Heart left ventricle (tissue), 16 donors: Measurements from ENCODE around the gene ELFN1. TPM values are rescaled to one million over a fixed set of nuclear protein-coding genes. Genes with fewer than 3 reads are reported as not detected.

Experiments used
- ATAC-seq, 4 donors: fragments of 200-7000 bp; cut with Tn5 transposase; one replicate each; pipeline ENCODE4 v1.9.1; 2020 to 2022; ENCODE audit warnings: moderate library complexity in 4 of 4, mild to moderate bottlenecking in 3 of 4, moderate number of reproducible peaks in 1 of 4
- DNase-seq, 5 donors: peaks; one replicate each; pipeline ENCODE4 v3.0.0-alpha.2; 2020
- H3K27ac ChIP-seq, 12 donors: fragments of 200-600 bp; sonication (generic) in 4 of 12; one replicate each; pipeline versions ENCODE4 v1.5.0 to v1.8.0; 2016 to 2022; ENCODE audit warnings: mild to moderate bottlenecking in 2 of 12
- H3K27me3 ChIP-seq, 9 donors: fragments of 200-600 bp; sonication (generic) in 2 of 9; one replicate each; pipeline versions ENCODE4 v1.5.1 to v1.8.0; 2016 to 2022; ENCODE audit warnings: mild to moderate bottlenecking in 3 of 9
- H3K36me3 ChIP-seq, 9 donors: fragments of 200-600 bp; sonication (generic) in 2 of 9; one replicate each; pipeline versions ENCODE4 v1.5.0 to v1.8.0; 2018 to 2022; ENCODE audit warnings: mild to moderate bottlenecking in 2 of 9
- H3K4me1 ChIP-seq, 12 donors: fragments of 200-600 bp; sonication (generic) in 4 of 12; one replicate each; pipeline versions ENCODE4 v1.5.0 to v1.8.0; 2016 to 2022; ENCODE audit warnings: mild to moderate bottlenecking in 3 of 12
- H3K4me3 ChIP-seq, 12 donors: fragments of 200-600 bp; sonication (generic) in 4 of 12; one replicate each; pipeline versions ENCODE4 v1.5.0 to v1.8.0; 2017 to 2022; ENCODE audit warnings: mild to moderate bottlenecking in 9 of 12, moderate library complexity in 4 of 12
- H3K9me3 ChIP-seq, 12 donors: fragments of 200-600 bp; sonication (generic) in 4 of 12; one replicate each; pipeline versions ENCODE4 v1.5.0 to v1.8.0; 2016 to 2022; ENCODE audit warnings: mild to moderate bottlenecking in 1 of 12
- POLR2A ChIP-seq, 2 donors: fragments of 450-650 bp; IDR thresholded peaks; one replicate each; pipeline ENCODE4 v1.6.1; 2017; ENCODE audit warnings: antibody characterized with exemption in 2 of 2, mild to moderate bottlenecking in 2 of 2, moderate library complexity in 2 of 2
- WGBS, 4 donors: extraction: QIAGEN DNeasy Blood & Tissue Kit in 2 of 4; methylation state at CpG; one replicate each; pipeline versions ENCODE4 v1.1.5 to v1.1.7; 2013 to 2018; 5-methylcytosine and 5-hydroxymethylcytosine counted together
- intact Hi-C, 10 donors: fragments of 100-400 bp; cut with DNase I; formaldehyde crosslinking; loops; one replicate each; pipeline versions ENCODE4 v1.11.1 to v1.14.2; 2022
- polyA plus RNA-seq, 2 donors: library from polyadenylated mRNA; stranded (reverse); fragments of 200-250 nt; gene quantifications; one replicate each; pipeline ENCODE4 v1.2.3, GENCODE V29; 2013
- total RNA-seq, 9 donors: library from RNA; depleted of rRNA in 2 of 9; stranded (reverse); fragments of >200 nt in 2 of 9; fragmentation: NEBNext Ultra II Directional in 3 of 9; extraction: Animal tissue kit (Norgen Biotek cat#: 25700) in 3 of 9; gene quantifications; one replicate each; pipeline versions ENCODE4 v1.1.0 to v1.2.4, GENCODE V29; 2016 to 2023
- TF ChIP-seq, protein P1 (sequence below), 12 donors: fragments of 200-600 bp; sonication (generic) in 4 of 12; IDR thresholded peaks; one replicate each; pipeline versions ENCODE4 v1.5.0 to v1.8.0; 2018 to 2022; ENCODE audit warnings: antibody characterized with exemption in 12 of 12, mild to moderate bottlenecking in 5 of 12
- donor health status: ischemic (EF 13 %, LVEDD 7.1; RV severe dilation, severe dysfunction).
- donor health status: healthy with polysubstance abuse.
- donor health status: DM: no; HTN: yes; CAD: no.
- donor health status: DM: no; HTN: no; CAD: no.
- donor health status: ischemic (EF 25% LVEDD 6.9; RV normal size, moderate dysfunction).
- donor health status: ischemic (EF 25% LVEDD 5.7; RV mildly dilated, moderate dysfunction).
- donor health status: healthy.
- donor health status: DM: yes; HTN: yes; CAD: no.
- donor health status: ischemic (EF 35%, LVEDD 5.7; RV mildly dilated, moderate dysfunction).
- donor health status: nonischemic (EF 11% LVEDD 7.7; RV severe dilation, severe dysfunction).
- donor health status: DM: yes; HTN: yes; CAD: no.
- donor health status: PGD.
- donor health status: ischemic (EF 29% LVEDD 5.4; RV normal size, mild dysfunction).
- donor health status: nonischemic (EF 23%, LVEDD 6.1; RV moderate dilation, normal function).

Gene ELFN1
- total and polyA plus RNA-seq, 11 donors, result 2.6 to 18.6 (median 6.6) TPM

DNA sequence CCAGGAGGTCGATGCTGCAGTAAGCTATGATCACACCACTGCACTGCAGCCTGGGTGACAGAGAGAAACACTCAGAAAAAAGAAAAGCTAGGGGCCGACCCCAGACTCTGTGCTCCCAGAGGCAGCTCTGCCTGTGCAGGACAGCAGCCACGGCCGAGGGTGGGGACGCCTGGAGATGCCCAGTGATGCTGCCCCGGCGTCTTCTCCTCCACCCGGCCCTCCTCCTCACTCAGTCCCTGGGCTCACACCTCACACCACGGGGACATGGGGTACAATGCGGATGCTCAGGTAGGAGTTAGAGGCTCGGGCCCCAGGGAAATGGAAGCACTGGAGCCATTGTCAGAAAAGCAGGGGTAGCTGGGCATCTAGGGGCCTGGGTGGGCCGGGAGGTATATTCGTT lies 46.3 kb upstream of the ELFN1 start:
- ATAC-seq, result no peak
- Histone ChIP-seq H3K4me3 (no peak overlapping the region), H3K9me3 (peaks cover 0 to 4% (median 0%) of the 10 kb centered on the region in 12 donors), H3K27ac (no peak overlapping the region), H3K27me3 (no peaks in the 10 kb centered on the region), H3K4me1 (no peaks in the 10 kb centered on the region), H3K36me3 (no peaks in the 10 kb centered on the region)
- no peak for TF ChIP-seq POLR2A (IDR thresholded peaks at IDR 0.05)
- TF ChIP-seq, protein P1, sequence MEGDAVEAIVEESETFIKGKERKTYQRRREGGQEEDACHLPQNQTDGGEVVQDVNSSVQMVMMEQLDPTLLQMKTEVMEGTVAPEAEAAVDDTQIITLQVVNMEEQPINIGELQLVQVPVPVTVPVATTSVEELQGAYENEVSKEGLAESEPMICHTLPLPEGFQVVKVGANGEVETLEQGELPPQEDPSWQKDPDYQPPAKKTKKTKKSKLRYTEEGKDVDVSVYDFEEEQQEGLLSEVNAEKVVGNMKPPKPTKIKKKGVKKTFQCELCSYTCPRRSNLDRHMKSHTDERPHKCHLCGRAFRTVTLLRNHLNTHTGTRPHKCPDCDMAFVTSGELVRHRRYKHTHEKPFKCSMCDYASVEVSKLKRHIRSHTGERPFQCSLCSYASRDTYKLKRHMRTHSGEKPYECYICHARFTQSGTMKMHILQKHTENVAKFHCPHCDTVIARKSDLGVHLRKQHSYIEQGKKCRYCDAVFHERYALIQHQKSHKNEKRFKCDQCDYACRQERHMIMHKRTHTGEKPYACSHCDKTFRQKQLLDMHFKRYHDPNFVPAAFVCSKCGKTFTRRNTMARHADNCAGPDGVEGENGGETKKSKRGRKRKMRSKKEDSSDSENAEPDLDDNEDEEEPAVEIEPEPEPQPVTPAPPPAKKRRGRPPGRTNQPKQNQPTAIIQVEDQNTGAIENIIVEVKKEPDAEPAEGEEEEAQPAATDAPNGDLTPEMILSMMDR (IDR thresholded peaks at IDR 0.05), result no peak
- 79 to 88% (median 86%) methylated on average over 13 of the region's 13 CpGs for WGBS, 4 donors
- intact Hi-C loops, result no loop called here
- no peak for DNase-seq

DNA sequence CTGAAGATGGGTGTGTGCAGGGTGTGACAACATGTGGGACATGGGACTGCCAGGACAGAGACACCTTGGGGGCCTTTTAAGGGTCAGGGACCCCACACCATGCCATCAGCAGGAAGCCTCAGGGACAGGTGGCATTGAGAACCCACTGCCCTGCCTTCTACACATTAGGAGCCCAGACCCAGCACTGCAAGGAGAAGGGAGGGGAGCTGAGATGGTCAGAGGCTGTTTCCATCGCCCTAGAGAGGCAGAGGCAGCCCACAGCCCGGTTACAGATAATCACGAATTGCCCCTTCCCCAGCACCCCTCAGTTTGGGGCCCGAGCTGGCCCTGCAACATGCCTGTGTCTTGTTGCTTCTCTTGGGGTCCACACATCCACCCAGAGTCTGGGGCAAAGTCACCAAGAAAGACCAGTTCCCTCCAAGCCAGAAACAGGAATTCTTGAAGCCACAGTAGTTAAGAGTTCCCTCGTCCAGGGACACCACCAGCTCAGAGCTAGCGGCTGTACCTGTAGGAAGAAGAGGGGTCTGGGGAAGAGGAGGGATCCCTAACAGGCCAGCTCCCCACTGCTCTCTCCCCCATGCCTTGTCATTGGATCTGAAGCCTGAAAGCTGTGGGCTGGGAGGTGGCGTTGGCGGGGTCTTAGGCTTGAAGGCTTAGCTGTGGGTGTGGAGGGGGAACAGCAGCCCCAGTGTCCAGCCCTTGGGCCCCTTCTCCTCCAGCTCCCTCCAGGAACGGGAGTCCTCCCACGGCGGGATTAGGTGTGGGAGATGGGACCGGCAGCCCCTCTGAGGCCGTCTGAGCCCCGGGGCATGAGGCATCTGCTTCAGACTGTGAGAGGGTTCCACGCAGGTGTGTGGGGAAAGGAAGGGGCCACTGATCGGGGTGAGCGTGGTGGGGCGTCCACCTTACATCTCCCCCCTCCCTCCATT lies 44.8 kb upstream of the ELFN1 start:
- Histone ChIP-seq H3K4me3 (no peak overlapping the region), H3K4me1 (no peaks in the 10 kb centered on the region), H3K36me3 (no peaks in the 10 kb centered on the region), H3K9me3 (peaks cover 0 to 17% (median 3%) of the 10 kb centered on the region in 12 donors), H3K27me3 (no peaks in the 10 kb centered on the region), H3K27ac (no peak overlapping the region)
- DNase-seq (no peak), ATAC-seq (no peak)
- 68 to 75% (median 71%) methylated on average over 15 to 18 of the region's 18 CpGs for WGBS, 4 donors
- intact Hi-C loops, result no loop called here
- TF ChIP-seq, protein P1 (IDR thresholded peaks at IDR 0.05), result no peak
- TF ChIP-seq POLR2A (IDR thresholded peaks at IDR 0.05), result no peak

DNA sequence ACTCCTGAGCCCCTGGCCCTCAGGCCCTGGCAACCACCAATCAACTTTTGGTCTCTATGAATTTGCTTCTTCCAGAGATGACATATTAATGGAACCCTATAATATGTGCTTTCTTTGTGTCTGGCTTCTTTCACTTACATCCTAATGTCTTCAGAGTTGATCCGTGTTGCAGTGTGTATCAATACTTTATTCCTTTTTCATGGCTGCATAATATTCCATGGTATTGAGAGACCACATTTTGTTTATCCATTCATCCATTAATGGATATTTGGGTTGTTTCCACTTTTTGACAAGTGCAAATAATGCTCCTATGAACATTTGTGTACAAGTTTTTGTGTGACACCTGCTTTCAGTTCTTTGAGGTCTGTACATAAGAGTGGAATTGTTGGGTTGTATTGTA lies 43.3 kb upstream of the ELFN1 start:
- Histone ChIP-seq H3K27me3 (no peaks in the 10 kb centered on the region), H3K36me3 (no peaks in the 10 kb centered on the region), H3K27ac (no peak overlapping the region), H3K4me3 (no peak overlapping the region), H3K9me3 (peaks cover 0 to 17% (median 3%) of the 10 kb centered on the region in 12 donors), H3K4me1 (no peaks in the 10 kb centered on the region)
- DNase-seq (no peak), ATAC-seq (no peak)
- WGBS, 4 donors, result 74 to 82% (median 76%) methylated on average over 1 of the region's 1 CpG
- TF ChIP-seq, protein P1 (IDR thresholded peaks at IDR 0.05), result no peak
- intact Hi-C loops, result no loop called here

DNA sequence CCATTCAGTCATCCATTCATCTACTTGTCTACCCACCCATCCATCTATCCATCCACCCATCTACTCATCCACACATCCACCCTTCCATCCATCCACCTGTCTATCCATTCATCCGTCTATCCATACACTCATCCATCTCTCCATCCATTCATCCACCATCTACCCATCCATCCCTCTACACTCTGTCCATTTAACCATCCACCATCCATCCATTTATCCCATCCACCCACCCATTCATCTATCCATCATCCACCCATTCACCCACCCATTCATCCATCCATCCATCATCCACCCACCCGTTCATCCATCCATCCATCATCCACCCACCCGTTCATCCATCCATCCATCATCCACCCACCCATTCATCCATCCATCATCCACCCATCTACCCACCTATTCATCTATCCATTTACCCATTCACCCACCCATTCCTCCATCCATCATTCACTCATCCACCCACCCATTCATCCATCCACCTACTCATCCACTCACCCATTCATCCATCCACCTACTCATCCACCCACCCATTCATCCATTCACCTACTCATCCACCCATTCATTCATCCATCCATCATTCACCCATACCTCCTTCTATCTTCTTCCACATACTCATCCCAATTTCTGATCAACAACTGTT lies 39.3 kb upstream of the ELFN1 start:
- H3K4me1 ChIP-seq, result no peaks in the 10 kb centered on the region
- intact Hi-C loops, result no loop called here
- H3K27ac ChIP-seq, result no peak overlapping the region
- TF ChIP-seq, protein P1 (IDR thresholded peaks at IDR 0.05), result no peak
- no peak for TF ChIP-seq POLR2A (IDR thresholded peaks at IDR 0.05)
- 87 to 92% (median 89%) methylated on average over 3 of the region's 3 CpGs for WGBS, 4 donors
- no peaks in the 10 kb centered on the region for H3K36me3 ChIP-seq
- ATAC-seq (no peak), DNase-seq (no peak)
- peaks cover 0 to 30% (median 13%) of the 10 kb centered on the region in 12 donors for H3K9me3 ChIP-seq
- H3K27me3 ChIP-seq, result peaks cover 0 to 9% (median 0%) of the 10 kb centered on the region in 9 donors
- no peak overlapping the region for H3K4me3 ChIP-seq
